SW 1271 (cell line): ENCODE measurements around the gene SEPTIN11.
"Not testable (repeated sequence)": the region's sequence is repeated elsewhere in the genome, so short reads cannot be mapped to it uniquely, and the experiment has no call there.

ENCODE experiments used
- DNase-seq, 2 experiments: peaks; one replicate each; lab custom pipeline; 2025; lab: John Stamatoyannopoulos, UW

The SEPTIN11 gene

GRCh38 chr4:76952071-76952470 lies 2.5 kb downstream of the SEPTIN11 start:
- no peak for DNase-seq

DNA sequence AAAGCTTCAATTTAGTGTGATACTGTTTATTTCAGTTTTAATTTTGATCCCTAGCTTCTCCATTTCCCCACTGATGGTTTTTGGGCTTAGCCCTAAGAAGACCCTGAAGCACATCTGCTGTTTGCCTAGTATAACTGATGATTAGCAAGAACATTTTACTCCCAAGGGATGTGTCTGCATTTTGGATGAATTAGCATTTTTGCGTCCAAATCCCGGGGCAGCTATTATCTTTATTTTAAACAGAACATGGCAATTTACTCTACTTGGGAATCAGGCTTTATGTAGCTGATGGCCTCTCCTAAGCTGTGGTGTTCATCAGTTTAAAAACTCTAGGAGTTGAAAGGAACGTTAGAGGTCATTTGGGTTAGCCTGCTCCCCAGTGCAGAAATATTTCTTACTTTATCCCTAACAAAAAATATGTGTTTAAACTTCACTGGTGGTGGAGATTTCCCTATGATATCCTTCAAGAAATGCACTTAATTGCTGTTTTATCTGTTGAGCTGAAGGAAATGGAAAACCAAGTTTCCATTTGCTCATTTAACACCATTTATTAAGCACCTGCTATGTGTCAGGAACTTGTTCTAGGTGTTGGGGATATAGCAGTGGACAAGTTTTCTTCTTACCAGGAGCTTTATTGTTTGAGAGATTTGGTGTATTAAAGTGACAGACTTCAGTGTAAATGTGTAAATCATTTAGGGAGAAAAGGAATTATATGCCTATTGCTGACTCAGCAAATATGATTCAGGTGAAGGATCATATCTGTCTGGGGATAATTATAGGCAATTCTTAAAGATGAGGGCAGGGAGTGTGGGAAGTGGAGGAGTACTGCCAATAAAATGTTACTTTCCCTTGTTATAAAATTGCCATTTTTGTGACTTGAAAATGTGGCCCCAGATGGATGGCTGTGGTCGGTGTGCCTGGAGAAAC lies 3.4 kb downstream of the SEPTIN11 start:
- DNase-seq: no peak

- no peak for DNase-seq
Observed at GRCh38 chr4:76953956-76954355, 4.4 kb downstream of the SEPTIN11 start.

DNA sequence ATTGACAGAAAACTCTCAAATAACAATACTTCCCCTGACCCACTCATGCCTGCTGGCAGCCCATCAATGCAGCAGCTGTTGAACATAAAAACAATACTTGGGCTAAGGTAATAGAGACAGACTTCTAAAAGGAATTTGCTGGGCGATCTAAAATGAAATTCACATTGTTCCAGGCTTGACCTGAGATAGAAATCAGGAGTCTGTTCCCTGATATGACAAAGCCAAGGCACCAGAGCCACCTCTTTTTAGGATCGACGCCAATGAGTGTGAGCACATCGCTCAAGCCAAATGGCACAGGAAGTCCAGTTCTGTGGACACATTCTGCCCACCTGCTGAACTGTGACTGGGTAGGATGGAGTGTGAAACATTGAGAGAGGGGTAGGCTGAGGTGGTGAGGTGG lies 4.9 kb downstream of the SEPTIN11 start:
- DNase-seq: no peak

DNA sequence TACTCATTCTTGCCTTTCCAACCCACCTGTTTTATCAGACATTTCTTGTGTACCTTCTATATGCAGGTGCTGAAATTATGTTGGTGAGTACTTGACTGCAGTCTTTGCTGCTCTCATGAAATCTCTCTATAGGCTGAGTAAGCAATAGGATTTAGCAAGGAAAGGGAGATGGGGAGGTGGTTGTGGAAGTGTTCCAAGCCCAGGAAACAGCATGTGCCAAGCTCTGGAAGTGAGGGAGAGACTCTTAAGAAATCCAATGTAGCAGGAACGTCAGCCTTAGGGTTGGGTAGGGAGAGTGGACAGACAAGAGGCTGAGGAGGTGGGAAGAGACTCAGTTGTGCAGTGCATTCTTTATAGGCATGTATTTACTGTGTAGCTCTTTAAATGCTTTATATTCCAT lies 5.6 kb downstream of the SEPTIN11 start:
- no peak for DNase-seq

DNA sequence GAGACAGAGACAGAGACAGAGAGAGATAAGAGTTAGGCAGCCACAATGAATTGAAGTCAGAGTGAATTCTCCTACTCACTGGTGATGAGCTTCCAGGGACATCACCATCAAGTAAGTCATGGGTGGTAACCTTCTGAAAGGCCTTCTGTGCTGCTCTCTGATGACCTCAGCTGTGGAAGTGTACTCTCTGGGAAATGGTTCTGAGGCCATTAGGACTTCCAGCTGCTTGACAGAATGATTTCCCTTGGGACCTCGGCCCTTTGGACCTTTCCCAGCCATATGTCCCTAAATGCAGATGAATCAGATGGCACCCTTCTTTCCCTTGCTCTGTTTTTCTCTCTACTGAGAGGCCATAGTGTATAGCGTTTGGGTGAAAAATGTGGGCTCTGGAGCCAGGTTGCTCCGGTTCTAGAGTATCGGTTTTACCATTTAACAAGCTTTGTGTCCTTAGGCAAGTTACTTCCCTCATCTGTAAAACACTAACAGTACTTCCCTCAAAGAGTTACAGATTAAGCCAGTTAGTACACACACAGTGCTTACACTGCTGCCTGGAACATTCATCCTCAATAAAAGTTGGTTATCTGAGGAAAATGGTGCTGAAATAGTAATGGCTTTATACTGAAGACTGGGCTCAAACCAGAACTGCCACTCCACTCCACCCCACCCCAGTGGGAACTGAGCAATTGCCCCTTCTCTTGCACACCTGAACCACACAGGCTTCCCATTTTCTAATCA lies 7.6 kb downstream of the SEPTIN11 start:
- DNase-seq: no peak

DNA sequence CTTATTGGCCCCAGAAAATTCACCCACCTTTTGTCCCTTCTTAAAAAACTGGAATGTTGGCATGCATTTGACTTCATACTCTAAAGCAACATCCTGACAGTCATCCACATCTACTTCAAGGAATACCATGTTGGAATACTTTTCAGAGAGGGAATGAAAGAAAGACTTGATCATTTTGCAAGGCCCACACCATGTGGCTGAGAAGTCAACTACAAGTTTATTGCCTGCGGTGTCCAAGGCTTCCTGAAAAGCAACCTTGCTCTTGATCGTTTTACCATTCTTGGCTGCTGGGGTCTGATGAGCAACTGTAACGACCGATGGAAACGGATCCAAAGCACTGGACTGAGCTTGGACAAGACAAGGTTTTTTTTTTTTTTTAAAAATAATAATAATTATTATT lies 9.3 kb downstream of the SEPTIN11 start:
- no peak for DNase-seq

- DNase-seq: no peak
Observed at GRCh38 chr4:76960014-76960413, 10.5 kb downstream of the SEPTIN11 start.

DNA sequence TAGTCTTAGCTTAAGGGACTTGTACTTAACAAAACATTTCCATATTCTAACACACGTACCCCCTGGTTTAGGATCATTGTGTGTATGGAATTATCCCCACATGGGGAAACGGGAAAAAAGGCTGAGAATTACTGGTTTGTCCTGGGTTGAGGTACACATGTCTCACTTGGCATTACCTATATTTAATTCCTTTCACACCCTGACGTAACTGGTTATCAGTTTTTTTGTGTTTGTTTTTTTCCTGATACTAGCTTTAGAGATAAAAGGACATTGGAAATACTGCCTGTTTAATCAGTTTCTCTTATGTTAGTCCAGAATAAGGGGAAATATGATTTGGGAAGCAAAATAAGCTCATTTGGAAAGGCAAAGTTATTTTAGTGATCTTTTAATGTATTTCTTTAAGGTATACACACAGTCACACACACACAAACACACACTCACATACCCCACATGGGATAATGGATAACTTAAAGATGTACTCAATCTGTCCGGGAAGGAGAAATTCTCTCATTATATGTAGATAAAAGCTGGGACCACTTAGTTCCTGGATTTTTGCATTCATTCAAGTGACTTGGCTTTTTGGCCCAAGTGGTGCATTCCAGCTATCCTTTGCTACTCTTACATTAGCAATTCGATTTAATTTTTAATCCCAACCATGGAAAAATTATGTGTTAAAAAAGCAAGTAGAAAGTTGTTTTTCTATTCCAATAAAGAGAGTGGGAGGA lies 13.0 kb downstream of the SEPTIN11 start:
- no peak for DNase-seq

GRCh38 chr4:76963131-76963750 lies 13.7 kb downstream of the SEPTIN11 start:
- DNase-seq: no peak

DNA sequence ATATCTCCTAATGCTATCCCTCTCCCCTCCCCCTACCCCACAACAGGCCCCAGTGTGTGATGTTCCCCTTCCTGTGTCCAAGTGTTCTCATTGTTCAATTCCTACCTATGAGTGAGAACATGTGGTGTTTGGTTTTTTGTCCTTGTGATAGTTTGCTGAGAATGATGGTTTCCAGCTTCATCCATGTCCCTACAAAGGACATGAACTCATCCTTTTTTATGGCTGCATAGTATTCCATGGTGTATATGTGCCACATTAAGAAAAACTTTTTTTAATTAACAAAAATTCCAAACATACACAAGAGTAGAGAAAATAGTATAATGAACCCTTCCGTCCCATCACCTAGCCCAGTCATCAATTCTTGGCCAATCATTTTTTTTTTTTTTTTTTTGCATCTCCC lies 14.4 kb downstream of the SEPTIN11 start:
- DNase-seq: not testable (repeated sequence)

DNA sequence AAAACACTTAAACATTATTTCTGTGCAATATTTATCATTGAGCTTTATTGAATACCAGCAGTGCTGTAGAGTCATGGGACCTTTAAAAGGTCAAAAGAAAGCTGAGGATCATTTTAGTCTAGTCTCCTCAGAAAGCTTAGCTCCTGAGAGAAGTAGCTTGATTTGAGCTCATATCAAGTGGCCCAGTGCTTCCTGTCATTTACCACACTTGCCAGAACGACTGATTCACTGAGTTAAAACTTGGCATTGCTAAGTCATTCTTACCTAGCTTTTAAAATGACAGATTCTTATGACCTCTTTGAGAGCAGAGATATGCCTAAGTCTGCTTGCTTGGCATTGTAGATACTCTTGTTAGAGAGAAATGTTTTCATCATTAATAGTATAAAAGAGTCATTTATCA lies 15.2 kb downstream of the SEPTIN11 start:
- no peak for DNase-seq

DNA sequence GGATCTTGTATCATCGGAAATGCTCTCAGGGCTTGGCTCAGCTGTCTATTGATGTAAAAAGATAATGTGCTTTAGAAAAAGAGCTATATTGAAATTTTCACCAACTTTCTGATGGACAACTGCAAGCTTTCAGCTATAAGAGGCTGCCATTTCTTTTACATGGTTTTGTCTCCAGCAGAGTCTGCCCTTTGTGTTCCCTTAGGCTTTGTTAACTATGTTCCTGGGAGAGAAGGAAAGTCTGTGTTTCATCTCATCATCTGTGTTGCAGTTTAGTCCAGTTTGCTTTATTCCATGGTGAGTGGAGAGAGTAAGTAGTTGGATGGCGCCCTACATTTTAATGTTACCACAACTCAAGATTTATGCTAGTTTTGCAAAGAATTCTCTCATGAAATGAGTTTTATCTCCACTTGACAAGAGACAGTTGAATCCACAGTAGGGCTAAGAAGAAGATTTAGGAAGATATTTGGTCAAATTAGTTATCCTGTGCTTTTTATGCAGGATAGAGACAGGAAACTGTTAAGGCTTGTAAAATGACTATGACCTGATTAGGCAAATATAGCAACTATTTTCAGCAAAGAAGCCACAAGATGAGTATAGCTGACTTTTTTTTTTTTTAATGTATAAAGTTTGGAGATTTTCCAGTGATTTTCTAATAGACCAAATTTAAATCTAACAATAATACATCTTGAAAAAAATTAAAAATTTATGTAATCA lies 16.5 kb downstream of the SEPTIN11 start:
- DNase-seq: no peak

GRCh38 chr4:76968937-76969336 lies 19.4 kb downstream of the SEPTIN11 start:
- no peak for DNase-seq

GRCh38 chr4:76969495-76969894 lies 19.9 kb downstream of the SEPTIN11 start:
- no peak for DNase-seq

DNA sequence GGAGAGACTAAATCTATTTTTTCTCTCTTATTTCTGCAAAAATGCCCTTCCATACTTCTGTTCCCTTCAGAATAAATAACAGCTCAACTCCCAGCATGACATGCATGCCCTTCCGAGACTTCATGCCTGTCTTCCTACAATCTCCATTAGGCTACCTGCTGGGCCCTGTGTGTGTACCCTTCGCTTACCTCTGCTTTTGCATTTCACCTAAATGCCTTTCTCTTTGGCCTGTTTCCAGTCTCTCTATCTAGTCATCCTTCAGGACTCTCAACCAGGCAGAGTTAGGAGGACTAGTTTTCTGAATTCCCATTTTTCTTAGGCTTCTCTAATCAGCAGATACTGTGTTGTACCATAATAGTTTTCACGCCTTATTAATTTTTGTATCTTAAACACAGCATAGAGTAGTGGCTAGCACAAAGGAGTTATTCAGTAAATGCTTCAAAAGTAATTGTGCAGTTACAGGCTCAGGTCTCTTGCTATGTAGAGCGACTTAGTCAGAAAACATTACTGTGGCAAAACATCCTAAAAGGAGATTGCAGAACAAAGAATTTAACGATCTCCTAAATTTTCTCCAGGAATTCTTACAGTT lies 20.5 kb downstream of the SEPTIN11 start:
- DNase-seq: no peak

GRCh38 chr4:76972306-76972705 lies 22.8 kb downstream of the SEPTIN11 start:
- no peak for DNase-seq

- DNase-seq: no peak
Observed at GRCh38 chr4:76974150-76974549, 24.6 kb downstream of the SEPTIN11 start.

DNA sequence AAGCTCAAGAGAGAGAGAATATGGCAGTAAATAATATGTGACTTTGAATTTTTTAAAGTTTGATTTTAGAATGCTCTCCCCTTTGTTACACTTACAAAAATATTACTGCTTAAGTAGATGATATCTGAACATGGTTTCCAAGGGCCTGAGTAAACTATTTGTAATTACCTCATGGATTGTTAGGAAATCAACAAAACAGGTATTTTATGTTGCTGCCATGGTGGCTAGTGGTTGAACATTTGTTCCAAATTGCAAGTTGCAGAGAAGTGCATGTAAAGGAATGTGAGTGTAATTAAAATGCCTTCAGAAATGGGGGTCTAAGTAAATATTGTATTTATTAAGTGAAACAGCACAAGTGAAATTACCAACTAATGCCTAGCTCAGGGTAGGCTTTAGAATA lies 27.6 kb downstream of the SEPTIN11 start:
- no peak for DNase-seq

GRCh38 chr4:76977736-76978350 lies 28.3 kb downstream of the SEPTIN11 start:
- peak in 1 of 2 experiments; percentile 69 for DNase-seq

DNA sequence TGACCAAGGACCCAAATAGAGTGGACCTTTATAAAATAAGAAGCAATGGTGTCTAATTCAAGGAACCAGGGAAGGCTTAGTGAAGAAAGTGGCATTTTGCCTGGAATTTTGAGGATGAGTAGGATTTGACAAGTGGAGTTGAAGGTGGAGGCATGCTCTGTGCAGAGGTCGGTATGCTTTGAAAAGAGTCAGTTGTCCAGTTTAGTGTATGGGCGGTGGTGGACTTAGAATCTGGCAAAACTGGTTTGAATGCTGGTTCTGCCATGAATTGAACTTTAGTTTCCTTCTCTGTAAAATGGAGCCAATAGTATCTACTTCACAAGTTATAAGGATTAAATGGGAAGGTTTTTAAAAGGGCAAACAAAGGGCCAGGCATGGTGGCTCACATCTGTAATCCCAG lies 29.7 kb downstream of the SEPTIN11 start:
- no peak for DNase-seq
